ENCODE data around the gene UBE4A. TPM values are rescaled to one million over a fixed set of nuclear protein-coding genes. Genes with fewer than 3 reads are reported as not detected.

The UBE4A gene
- total and polyA plus RNA-seq, 9 of the 15 experiments (the other 6 are each of a cell fraction or from before 2014, with no cell fraction given): 13.5 to 45.2 (median 26.8) TPM

GRCh38 chr11:118437208-118438125, 78.1 kb downstream of the UBE4A start (continued):
- TF ChIP-seq, protein P1, sequence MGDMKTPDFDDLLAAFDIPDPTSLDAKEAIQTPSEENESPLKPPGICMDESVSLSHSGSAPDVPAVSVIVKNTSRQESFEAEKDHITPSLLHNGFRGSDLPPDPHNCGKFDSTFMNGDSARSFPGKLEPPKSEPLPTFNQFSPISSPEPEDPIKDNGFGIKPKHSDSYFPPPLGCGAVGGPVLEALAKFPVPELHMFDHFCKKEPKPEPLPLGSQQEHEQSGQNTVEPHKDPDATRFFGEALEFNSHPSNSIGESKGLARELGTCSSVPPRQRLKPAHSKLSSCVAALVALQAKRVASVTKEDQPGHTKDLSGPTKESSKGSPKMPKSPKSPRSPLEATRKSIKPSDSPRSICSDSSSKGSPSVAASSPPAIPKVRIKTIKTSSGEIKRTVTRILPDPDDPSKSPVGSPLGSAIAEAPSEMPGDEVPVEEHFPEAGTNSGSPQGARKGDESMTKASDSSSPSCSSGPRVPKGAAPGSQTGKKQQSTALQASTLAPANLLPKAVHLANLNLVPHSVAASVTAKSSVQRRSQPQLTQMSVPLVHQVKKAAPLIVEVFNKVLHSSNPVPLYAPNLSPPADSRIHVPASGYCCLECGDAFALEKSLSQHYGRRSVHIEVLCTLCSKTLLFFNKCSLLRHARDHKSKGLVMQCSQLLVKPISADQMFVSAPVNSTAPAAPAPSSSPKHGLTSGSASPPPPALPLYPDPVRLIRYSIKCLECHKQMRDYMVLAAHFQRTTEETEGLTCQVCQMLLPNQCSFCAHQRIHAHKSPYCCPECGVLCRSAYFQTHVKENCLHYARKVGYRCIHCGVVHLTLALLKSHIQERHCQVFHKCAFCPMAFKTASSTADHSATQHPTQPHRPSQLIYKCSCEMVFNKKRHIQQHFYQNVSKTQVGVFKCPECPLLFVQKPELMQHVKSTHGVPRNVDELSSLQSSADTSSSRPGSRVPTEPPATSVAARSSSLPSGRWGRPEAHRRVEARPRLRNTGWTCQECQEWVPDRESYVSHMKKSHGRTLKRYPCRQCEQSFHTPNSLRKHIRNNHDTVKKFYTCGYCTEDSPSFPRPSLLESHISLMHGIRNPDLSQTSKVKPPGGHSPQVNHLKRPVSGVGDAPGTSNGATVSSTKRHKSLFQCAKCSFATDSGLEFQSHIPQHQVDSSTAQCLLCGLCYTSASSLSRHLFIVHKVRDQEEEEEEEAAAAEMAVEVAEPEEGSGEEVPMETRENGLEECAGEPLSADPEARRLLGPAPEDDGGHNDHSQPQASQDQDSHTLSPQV (IDR thresholded peaks at IDR 0.05): no peak
- TF ChIP-seq GATA2 (CRISPR knock-in tag; IDR thresholded peaks at IDR 0.05) (peak; percentile 73; the same call in 1 of the 2 replicates), POLR2G (IDR thresholded peaks at IDR 0.05; ENCODE audit: low read depth, low read length) (no peak), PML (IDR thresholded peaks at IDR 0.05; ENCODE audit: low read length) (peak; percentile 48), ZNF24 (IDR thresholded peaks at IDR 0.05) (no peak), ZNF764 (CRISPR knock-in tag; IDR thresholded peaks at IDR 0.05; ENCODE audit: low read depth) (no peak), NFYB (IDR thresholded peaks at IDR 0.05; ENCODE audit: extremely low read depth, insufficient read length) (no peak), ZNF431 (CRISPR knock-in tag; IDR thresholded peaks at IDR 0.05) (no peak; the same call in 1 of the 2 replicates), HNRNPL (IDR thresholded peaks at IDR 0.05; ENCODE audit: low read depth, low read length) (no peak), ZNF121 (CRISPR knock-in tag; conservative IDR thresholded peaks at IDR 0.05) (no peak), GTF2A2 (tag; IDR thresholded peaks at IDR 0.05) (no peak), ZNF408 (CRISPR knock-in tag; IDR thresholded peaks at IDR 0.05; ENCODE audit: low read depth) (no peak), GTF2F1 (IDR thresholded peaks at IDR 0.05; ENCODE audit: low read depth, low read length) (no peak), HDAC8 (tag; IDR thresholded peaks at IDR 0.05) (no peak), HDAC6 (IDR thresholded peaks at IDR 0.05; ENCODE audit: low read depth, low read length) (no peak), STAT5B (CRISPR knock-in tag; IDR thresholded peaks at IDR 0.05) (no peak), ZNF766 (CRISPR knock-in tag; conservative IDR thresholded peaks at IDR 0.05) (no peak)
- TF ChIP-seq, protein P2, sequence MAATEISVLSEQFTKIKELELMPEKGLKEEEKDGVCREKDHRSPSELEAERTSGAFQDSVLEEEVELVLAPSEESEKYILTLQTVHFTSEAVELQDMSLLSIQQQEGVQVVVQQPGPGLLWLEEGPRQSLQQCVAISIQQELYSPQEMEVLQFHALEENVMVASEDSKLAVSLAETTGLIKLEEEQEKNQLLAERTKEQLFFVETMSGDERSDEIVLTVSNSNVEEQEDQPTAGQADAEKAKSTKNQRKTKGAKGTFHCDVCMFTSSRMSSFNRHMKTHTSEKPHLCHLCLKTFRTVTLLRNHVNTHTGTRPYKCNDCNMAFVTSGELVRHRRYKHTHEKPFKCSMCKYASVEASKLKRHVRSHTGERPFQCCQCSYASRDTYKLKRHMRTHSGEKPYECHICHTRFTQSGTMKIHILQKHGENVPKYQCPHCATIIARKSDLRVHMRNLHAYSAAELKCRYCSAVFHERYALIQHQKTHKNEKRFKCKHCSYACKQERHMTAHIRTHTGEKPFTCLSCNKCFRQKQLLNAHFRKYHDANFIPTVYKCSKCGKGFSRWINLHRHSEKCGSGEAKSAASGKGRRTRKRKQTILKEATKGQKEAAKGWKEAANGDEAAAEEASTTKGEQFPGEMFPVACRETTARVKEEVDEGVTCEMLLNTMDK (IDR thresholded peaks at IDR 0.05; ENCODE audit: borderline replicate concordance, insufficient read depth, low read depth, low read length, poor library complexity, severe bottlenecking): no peak
- TF ChIP-seq, protein P3, sequence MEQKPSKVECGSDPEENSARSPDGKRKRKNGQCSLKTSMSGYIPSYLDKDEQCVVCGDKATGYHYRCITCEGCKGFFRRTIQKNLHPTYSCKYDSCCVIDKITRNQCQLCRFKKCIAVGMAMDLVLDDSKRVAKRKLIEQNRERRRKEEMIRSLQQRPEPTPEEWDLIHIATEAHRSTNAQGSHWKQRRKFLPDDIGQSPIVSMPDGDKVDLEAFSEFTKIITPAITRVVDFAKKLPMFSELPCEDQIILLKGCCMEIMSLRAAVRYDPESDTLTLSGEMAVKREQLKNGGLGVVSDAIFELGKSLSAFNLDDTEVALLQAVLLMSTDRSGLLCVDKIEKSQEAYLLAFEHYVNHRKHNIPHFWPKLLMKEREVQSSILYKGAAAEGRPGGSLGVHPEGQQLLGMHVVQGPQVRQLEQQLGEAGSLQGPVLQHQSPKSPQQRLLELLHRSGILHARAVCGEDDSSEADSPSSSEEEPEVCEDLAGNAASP (IDR thresholded peaks at IDR 0.05): no peak

Measured in K562 (cell line).